HepG2 (cell line): ENCODE results near the gene CFAP119. TPM values are rescaled to one million over a fixed set of nuclear protein-coding genes. Genes with fewer than 3 reads are reported as not detected.

Experiments
- DMTF1 ChIP-seq: sonication (generic); formaldehyde crosslinking; IDR thresholded peaks from 2 replicates; pipeline ENCODE4 v1.4.0; 2020; ENCODE audit warnings: mild to moderate bottlenecking, missing genetic modification reagents
- DPF2 ChIP-seq: sonication (generic); formaldehyde crosslinking; IDR thresholded peaks from 2 replicates; pipeline ENCODE4 v1.4.0; 2020; ENCODE audit warnings: mild to moderate bottlenecking, low read depth, missing genetic modification reagents, borderline replicate concordance
- ELF4 ChIP-seq: sonication (generic); formaldehyde crosslinking; IDR thresholded peaks from 2 replicates; pipeline ENCODE4 v1.5.0; 2020; ENCODE audit warnings: missing genetic modification reagents, mild to moderate bottlenecking, moderate library complexity, borderline replicate concordance
- FOXJ3 ChIP-seq: sonication (generic); formaldehyde crosslinking; IDR thresholded peaks from 2 replicates; pipeline ENCODE4 v1.4.0; 2020; ENCODE audit warnings: missing genetic modification reagents, mild to moderate bottlenecking, borderline replicate concordance
- FOXO1 ChIP-seq: sonication (generic); formaldehyde crosslinking; IDR thresholded peaks from 2 replicates; pipeline ENCODE4 v1.4.0; 2020; ENCODE audit warnings: missing genetic modification reagents
- HOXD1 ChIP-seq: sonication (generic); formaldehyde crosslinking; IDR thresholded peaks from 2 replicates; pipeline ENCODE4 v1.5.0; 2020; ENCODE audit warnings: missing genetic modification reagents
- NFKB2 ChIP-seq: sonication (generic); formaldehyde crosslinking; IDR thresholded peaks from 2 replicates; pipeline ENCODE4 v1.4.0; 2020; ENCODE audit warnings: missing genetic modification reagents, borderline replicate concordance
- NRL ChIP-seq: sonication (generic); formaldehyde crosslinking; IDR thresholded peaks from 2 replicates; pipeline ENCODE4 v1.5.0; 2020; ENCODE audit warnings: missing genetic modification reagents, mild to moderate bottlenecking, moderate library complexity, borderline replicate concordance
- ZBTB46 ChIP-seq: sonication (generic); formaldehyde crosslinking; IDR thresholded peaks from 2 replicates; pipeline ENCODE4 v1.4.0; 2020; ENCODE audit warnings: mild to moderate bottlenecking, missing genetic modification reagents, borderline replicate concordance
- ZNF687 ChIP-seq: sonication (generic); formaldehyde crosslinking; IDR thresholded peaks from 2 replicates; pipeline ENCODE4 v1.5.1; 2020; ENCODE audit warnings: mild to moderate bottlenecking, missing genetic modification reagents, moderate library complexity
- ZNF691 ChIP-seq: sonication (generic); formaldehyde crosslinking; IDR thresholded peaks from 2 replicates; pipeline ENCODE4 v1.4.0; 2020; ENCODE audit warnings: missing genetic modification reagents, low read depth, mild to moderate bottlenecking, borderline replicate concordance
- ZNF772 ChIP-seq: sonication (generic); formaldehyde crosslinking; IDR thresholded peaks from 2 replicates; pipeline ENCODE4 v1.5.0; 2020; ENCODE audit warnings: mild to moderate bottlenecking, missing genetic modification reagents
- polyA plus RNA-seq, 8 experiments: library from polyadenylated mRNA; depleted of rRNA in 3 of 8; stranded (reverse) in 7 of 8; unstranded in 1 of 8; fragments of >200 nt; fragmentation: Illumina TruSeq in 4 of 8; extraction: Trizol in 4 of 8; gene quantifications; 2 replicates each; pipeline versions ENCODE4 v1.2.1 to v1.2.3, GENCODE V29; 2011 to 2016; ENCODE audit warnings: low read depth in 4 of 8, missing spikeins in 1 of 8, mixed read lengths in 1 of 8; ENCODE audit not compliant: insufficient read depth in 1 of 8
- total RNA-seq, 5 experiments: library from RNA; depleted of rRNA; stranded (reverse); fragments of >200 nt; fragmentation: Illumina TruSeq; extraction: Trizol; gene quantifications; 2 replicates each; pipeline ENCODE4 v1.2.3, GENCODE V29; 2016; ENCODE audit warnings: low read depth in 1 of 5
- TF ChIP-seq, protein P1 (sequence below): sonication (generic); formaldehyde crosslinking; IDR thresholded peaks from 2 replicates; pipeline ENCODE4 v1.4.0; 2020; ENCODE audit warnings: missing genetic modification reagents, borderline replicate concordance

CFAP119 gene
- total and polyA plus RNA-seq, 2 of the 13 experiments (the other 11 are each of a cell fraction or from before 2014, with no cell fraction given) = 6.4 TPM

DNA sequence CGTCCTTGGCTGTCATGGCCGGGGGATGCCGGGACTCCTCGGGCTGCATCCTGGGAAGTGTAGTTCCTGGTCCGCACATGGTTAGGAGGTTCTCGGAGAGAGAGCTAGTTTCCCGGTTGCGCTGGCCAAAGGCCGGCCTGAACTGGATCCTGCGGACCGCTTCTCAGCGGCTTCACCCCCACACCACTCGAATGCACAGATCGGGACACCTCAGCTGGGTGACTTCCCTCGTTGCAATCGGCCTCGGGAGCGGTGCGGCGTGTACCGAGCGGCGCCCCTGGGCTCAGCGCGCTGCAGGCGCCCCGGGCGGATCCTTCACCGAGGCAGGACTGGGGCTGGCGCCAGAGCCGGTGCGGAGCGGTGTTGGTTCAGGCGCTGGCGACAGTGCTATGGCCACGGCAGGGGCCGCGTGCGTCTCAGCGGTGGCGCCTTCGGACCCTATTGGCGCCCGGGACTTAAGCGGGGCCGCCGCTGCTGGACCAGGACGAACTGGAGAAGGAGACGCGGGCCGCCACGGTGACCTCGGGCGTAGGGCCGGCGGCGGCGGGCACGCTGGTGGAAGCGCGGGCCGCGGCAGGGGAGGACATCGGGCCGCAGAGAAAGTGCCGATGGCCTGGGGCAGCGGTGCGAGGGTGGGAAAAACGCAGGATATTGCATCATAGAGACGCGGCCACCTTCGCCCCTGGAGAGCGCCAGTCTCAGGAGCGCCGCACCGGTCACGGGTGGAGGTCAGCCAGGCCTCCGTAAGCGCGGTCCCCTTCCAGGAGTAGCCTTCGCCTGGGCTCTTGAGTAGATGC is 13.7 kb upstream of the CFAP119 start (continued):
- TF ChIP-seq ZNF687 (CRISPR knock-in tag) (peak; percentile 98), FOXO1 (CRISPR knock-in tag) (peak; percentile 58), ZBTB46 (CRISPR knock-in tag) (no peak), DMTF1 (CRISPR knock-in tag) (no peak), ZNF691 (CRISPR knock-in tag) (no peak), ELF4 (CRISPR knock-in tag) (0 out of 2 replicates have a peak, but pooled peaks have one; percentile 30), NRL (CRISPR knock-in tag) (peak; percentile 97; the same call in 1 of the 2 replicates), FOXJ3 (CRISPR knock-in tag) (peak; percentile 47), ZNF772 (CRISPR knock-in tag) (peak; percentile 97), DPF2 (CRISPR knock-in tag) (no peak), HOXD1 (CRISPR knock-in tag) (peak; percentile 90), NFKB2 (CRISPR knock-in tag) (peak; percentile 87; the same call in 1 of the 2 replicates)
- TF ChIP-seq, protein P1, sequence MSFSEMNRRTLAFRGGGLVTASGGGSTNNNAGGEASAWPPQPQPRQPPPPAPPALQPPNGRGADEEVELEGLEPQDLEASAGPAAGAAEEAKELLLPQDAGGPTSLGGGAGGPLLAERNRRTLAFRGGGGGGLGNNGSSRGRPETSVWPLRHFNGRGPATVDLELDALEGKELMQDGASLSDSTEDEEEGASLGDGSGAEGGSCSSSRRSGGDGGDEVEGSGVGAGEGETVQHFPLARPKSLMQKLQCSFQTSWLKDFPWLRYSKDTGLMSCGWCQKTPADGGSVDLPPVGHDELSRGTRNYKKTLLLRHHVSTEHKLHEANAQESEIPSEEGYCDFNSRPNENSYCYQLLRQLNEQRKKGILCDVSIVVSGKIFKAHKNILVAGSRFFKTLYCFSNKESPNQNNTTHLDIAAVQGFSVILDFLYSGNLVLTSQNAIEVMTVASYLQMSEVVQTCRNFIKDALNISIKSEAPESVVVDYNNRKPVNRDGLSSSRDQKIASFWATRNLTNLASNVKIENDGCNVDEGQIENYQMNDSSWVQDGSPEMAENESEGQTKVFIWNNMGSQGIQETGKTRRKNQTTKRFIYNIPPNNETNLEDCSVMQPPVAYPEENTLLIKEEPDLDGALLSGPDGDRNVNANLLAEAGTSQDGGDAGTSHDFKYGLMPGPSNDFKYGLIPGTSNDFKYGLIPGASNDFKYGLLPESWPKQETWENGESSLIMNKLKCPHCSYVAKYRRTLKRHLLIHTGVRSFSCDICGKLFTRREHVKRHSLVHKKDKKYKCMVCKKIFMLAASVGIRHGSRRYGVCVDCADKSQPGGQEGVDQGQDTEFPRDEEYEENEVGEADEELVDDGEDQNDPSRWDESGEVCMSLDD (CRISPR knock-in tag) = no peak; the same call in none of the 2 replicates
